ENCODE measurements around the gene C19orf12.

C19orf12 gene

DNA sequence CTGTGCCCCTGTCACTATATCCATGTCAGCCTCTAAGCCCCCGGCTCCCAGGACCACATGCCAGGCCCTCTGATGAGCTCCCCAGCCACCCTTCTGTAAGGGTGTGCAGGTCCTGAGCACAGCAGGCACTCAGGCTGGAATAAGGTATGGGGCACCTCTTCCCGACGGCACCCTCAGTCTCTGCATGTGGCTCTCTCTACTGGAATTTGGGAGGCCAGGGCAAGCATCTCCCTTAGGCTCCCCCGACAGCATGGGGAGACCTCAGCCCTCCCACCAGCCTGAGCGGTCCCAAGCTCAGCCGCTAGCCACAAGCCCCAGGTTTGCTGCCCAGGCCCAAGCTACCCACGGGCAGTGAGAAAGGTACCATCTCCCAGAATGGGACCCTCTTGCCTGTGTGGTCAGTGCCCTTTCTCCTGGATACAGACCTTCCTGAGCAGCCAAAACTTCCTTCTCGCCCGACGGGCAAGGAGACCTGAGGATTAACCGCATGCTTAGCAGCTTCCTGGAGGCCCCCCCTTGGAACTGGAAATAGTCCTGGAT, 22.5 kb upstream of the C19orf12 start:
- CTCF ChIA-PET, result interaction anchor here (0.8 to 2.3 kb wide), 5 partner anchors 8 to 142 kb away, joined by 3 to 15 read pairs (median 3); no protein-coding TSS in a partner anchor
- POLR2A ChIA-PET, result no interaction called here
- no peak for DNase-seq (ENCODE audit: extremely low spot score)
- TF ChIP-seq, protein P1, sequence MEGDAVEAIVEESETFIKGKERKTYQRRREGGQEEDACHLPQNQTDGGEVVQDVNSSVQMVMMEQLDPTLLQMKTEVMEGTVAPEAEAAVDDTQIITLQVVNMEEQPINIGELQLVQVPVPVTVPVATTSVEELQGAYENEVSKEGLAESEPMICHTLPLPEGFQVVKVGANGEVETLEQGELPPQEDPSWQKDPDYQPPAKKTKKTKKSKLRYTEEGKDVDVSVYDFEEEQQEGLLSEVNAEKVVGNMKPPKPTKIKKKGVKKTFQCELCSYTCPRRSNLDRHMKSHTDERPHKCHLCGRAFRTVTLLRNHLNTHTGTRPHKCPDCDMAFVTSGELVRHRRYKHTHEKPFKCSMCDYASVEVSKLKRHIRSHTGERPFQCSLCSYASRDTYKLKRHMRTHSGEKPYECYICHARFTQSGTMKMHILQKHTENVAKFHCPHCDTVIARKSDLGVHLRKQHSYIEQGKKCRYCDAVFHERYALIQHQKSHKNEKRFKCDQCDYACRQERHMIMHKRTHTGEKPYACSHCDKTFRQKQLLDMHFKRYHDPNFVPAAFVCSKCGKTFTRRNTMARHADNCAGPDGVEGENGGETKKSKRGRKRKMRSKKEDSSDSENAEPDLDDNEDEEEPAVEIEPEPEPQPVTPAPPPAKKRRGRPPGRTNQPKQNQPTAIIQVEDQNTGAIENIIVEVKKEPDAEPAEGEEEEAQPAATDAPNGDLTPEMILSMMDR (IDR thresholded peaks at IDR 0.05; ENCODE audit: control extremely low read depth, extremely low read depth, low read depth, missing control alignments), result no peak

- POLR2A ChIA-PET, result no interaction called here
- CTCF ChIA-PET, result interaction anchor here (1.3 kb wide), 3 partner anchors 11 to 24 kb away, joined by 3 to 5 read pairs (median 3); no protein-coding TSS in a partner anchor
- DNase-seq (ENCODE audit: extremely low spot score), result no peak
- TF ChIP-seq, protein P1 (IDR thresholded peaks at IDR 0.05; ENCODE audit: control extremely low read depth, extremely low read depth, low read depth, missing control alignments), result no peak
Observed at GRCh38 chr19:29735829-29736228, 20.8 kb upstream of the C19orf12 start.

- CTCF ChIA-PET, result interaction anchor here (0.9 to 7.1 kb wide), 14 partner anchors 9 to 919 kb away, joined by 3 to 78 read pairs (median 4); partner anchors contain the start of gene C19orf12
- TF ChIP-seq, protein P1 (IDR thresholded peaks at IDR 0.05; ENCODE audit: control extremely low read depth, extremely low read depth, low read depth, missing control alignments), result no peak
- DNase-seq (ENCODE audit: extremely low spot score), result no peak
- POLR2A ChIA-PET, result no interaction called here
Observed at GRCh38 chr19:29731331-29731850, 16.3 kb upstream of the C19orf12 start.

DNA sequence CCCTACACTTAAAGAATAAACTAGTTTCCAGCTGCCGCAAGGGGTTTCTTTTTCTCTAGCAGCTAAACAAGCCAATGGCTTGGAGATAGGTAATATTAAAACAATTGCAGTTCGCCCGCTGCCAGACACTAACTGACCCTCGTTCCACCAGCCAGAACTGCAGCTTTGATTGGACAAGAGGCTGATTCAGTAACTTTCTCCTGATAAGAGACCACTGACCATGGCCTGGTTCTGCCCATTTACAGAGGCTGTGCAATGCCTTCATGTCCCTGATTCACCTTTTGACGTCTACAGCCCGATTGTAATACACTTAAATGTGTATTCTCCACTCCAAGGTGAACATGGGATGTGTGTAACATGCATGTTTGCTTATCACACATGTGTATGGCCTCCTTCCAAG, 12.8 kb upstream of the C19orf12 start:
- ChIA-PET POLR2A (interaction anchor here (0.5 kb wide), 1 partner anchor 85 kb away, joined by 4 read pairs; no protein-coding TSS in a partner anchor), CTCF (interaction anchor here (1.1 to 7.1 kb wide), 11 partner anchors 8 to 940 kb away, joined by 3 to 78 read pairs (median 3); partner anchors contain the start of genes C19orf12 and PLEKHF1)
- TF ChIP-seq, protein P1 (IDR thresholded peaks at IDR 0.05; ENCODE audit: control extremely low read depth, extremely low read depth, low read depth, missing control alignments), result no peak
- no peak for DNase-seq (ENCODE audit: extremely low spot score)

DNA sequence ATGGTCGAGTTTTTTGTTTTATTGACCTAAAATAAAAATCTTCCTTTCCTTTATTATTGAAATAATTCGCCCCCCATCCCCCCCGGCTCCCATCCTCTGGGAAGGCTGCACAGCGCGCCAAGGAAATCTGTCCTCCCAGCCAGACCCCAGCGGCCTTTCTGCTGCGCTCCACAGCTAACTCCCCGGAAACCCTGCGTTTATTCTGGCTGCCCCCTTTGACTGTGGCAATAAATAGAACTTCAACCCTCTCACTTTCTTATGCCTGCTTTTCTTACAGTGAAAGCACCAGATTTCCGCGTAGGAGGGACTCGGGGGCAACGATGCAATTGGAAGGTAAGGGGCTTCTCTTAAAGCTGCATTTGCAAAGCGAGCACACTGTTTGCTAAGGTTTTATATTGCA, 9.7 kb upstream of the C19orf12 start:
- ChIA-PET POLR2A (no interaction called here), CTCF (interaction anchor here (1.4 to 7.1 kb wide), 4 partner anchors 9 to 149 kb away, joined by 3 to 78 read pairs (median 17); partner anchors contain the start of gene C19orf12)
- DNase-seq (ENCODE audit: extremely low spot score), result no peak
- TF ChIP-seq, protein P1 (IDR thresholded peaks at IDR 0.05; ENCODE audit: control extremely low read depth, extremely low read depth, low read depth, missing control alignments), result no peak

DNA sequence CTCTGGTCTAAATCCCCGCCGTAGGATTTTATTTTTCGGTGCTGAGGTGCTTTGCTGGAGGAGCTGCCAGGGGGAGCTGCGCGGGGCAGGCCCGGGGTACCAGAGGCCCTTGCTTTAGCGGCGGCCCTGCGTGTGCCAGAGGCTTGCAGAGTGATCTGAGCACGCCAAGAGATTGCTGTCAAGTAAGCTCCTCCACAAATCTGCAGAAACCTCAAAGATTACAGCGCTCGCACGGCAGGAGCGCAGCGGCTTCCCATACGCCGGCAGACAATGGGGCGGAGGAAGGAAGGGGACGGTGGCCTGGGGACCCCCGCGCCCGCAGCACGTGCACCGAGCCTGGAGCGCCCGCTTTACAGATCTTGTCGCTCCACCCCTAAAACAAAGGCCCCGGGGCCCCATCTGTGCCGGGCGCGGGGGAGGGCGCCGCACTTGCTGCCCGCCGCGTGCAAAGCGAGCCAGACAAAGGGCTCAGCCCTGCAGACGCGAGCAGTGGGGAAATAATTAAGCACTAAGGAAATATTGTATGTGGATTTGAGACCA, 9.1 kb upstream of the C19orf12 start:
- TF ChIP-seq, protein P1 (IDR thresholded peaks at IDR 0.05; ENCODE audit: control extremely low read depth, extremely low read depth, low read depth, missing control alignments), result no peak
- ChIA-PET CTCF (interaction anchor here (0.7 to 4.0 kb wide), 3 partner anchors 114 to 151 kb away, joined by 3 to 17 read pairs (median 17); no protein-coding TSS in a partner anchor), POLR2A (no interaction called here)
- DNase-seq (ENCODE audit: extremely low spot score), result no peak

Data from GM10248 (cell line).